ENCODE results near the gene RSPO3.

The RSPO3 gene

DNA sequence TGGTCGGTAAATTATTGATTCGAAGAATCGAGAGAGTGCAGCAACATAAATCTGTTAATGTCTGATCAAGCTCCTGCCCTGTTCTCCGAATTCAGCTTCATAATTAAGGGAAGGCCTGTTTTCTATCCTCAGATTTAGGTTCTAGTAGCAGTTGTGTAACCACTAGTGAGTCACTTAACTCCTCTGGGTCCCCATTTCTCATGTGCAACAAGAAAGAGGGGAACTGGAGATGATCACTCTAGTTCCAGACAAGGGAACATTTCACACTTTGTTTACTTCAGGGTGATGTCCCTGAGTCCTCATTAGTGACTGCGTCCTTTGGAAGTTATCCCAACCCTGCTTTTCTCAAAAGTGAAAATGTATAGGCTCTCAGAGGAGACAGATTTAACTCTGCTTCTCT, 80.1 kb downstream of the RSPO3 start:
- no peaks in the 10 kb centered on the region for H3K9me2 ChIP-seq (ENCODE audit: low read depth, low read length)

GRCh38 chr6:127199470-127199869, 81.0 kb downstream of the RSPO3 start:
- H3K4me2 ChIP-seq (ENCODE audit: low read length) = no peak overlapping the region
- H3K27ac ChIP-seq (ENCODE audit: low read depth, low read length, poor library complexity, severe bottlenecking) = no peak overlapping the region
- no peaks in the 10 kb centered on the region for H3K27me3 ChIP-seq (ENCODE audit: insufficient read depth, low read length)
- no peaks in the 10 kb centered on the region for H3K79me2 ChIP-seq (ENCODE audit: insufficient read depth, low read length)
- no peaks in the 10 kb centered on the region for H3K9me2 ChIP-seq (ENCODE audit: low read depth, low read length)
- no peaks in the 10 kb centered on the region for H3K36me3 ChIP-seq (ENCODE audit: insufficient read depth, low read length)
- H4K20me1 ChIP-seq (ENCODE audit: insufficient read depth, low read length) = no peaks in the 10 kb centered on the region
- H2AFZ ChIP-seq (ENCODE audit: low read length) = no peak overlapping the region
- TF ChIP-seq EZH2 (IDR thresholded peaks at IDR 0.05; ENCODE audit: borderline replicate concordance, low read length) = no peak
- H3K4me3 ChIP-seq (ENCODE audit: low read depth, low read length, poor library complexity, severe bottlenecking) = no peak overlapping the region
- H3K4me1 ChIP-seq (ENCODE audit: insufficient read depth, low read length, severe bottlenecking) = no peaks in the 10 kb centered on the region
- H3F3A ChIP-seq (ENCODE audit: insufficient read depth, low read length) = no peaks in the 10 kb centered on the region
- H3K9me3 ChIP-seq (ENCODE audit: low read length) = no peaks in the 10 kb centered on the region
- H3K9ac ChIP-seq (ENCODE audit: low read length) = no peak overlapping the region

More for the DNA sequence above, 80.1 kb downstream of the RSPO3 start:
- Histone ChIP-seq H3K9me3 (ENCODE audit: low read length) (no peaks in the 10 kb centered on the region), H3K4me1 (ENCODE audit: insufficient read depth, low read length, severe bottlenecking) (no peaks in the 10 kb centered on the region), H3F3A (ENCODE audit: insufficient read depth, low read length) (no peaks in the 10 kb centered on the region), H3K79me2 (ENCODE audit: insufficient read depth, low read length) (no peaks in the 10 kb centered on the region), H2AFZ (ENCODE audit: low read length) (no peak overlapping the region), H3K4me3 (ENCODE audit: low read depth, low read length, poor library complexity, severe bottlenecking) (no peak overlapping the region), H3K36me3 (ENCODE audit: insufficient read depth, low read length) (no peaks in the 10 kb centered on the region), H3K27me3 (ENCODE audit: insufficient read depth, low read length) (no peaks in the 10 kb centered on the region), H4K20me1 (ENCODE audit: insufficient read depth, low read length) (no peaks in the 10 kb centered on the region), H3K27ac (ENCODE audit: low read depth, low read length, poor library complexity, severe bottlenecking) (no peak overlapping the region), H3K9ac (ENCODE audit: low read length) (no peak overlapping the region), H3K4me2 (ENCODE audit: low read length) (no peak overlapping the region)
- TF ChIP-seq, protein P1, sequence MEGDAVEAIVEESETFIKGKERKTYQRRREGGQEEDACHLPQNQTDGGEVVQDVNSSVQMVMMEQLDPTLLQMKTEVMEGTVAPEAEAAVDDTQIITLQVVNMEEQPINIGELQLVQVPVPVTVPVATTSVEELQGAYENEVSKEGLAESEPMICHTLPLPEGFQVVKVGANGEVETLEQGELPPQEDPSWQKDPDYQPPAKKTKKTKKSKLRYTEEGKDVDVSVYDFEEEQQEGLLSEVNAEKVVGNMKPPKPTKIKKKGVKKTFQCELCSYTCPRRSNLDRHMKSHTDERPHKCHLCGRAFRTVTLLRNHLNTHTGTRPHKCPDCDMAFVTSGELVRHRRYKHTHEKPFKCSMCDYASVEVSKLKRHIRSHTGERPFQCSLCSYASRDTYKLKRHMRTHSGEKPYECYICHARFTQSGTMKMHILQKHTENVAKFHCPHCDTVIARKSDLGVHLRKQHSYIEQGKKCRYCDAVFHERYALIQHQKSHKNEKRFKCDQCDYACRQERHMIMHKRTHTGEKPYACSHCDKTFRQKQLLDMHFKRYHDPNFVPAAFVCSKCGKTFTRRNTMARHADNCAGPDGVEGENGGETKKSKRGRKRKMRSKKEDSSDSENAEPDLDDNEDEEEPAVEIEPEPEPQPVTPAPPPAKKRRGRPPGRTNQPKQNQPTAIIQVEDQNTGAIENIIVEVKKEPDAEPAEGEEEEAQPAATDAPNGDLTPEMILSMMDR (IDR thresholded peaks at IDR 0.05; ENCODE audit: low read length) = no peak
- no peak for TF ChIP-seq EZH2 (IDR thresholded peaks at IDR 0.05; ENCODE audit: borderline replicate concordance, low read length)

DNA sequence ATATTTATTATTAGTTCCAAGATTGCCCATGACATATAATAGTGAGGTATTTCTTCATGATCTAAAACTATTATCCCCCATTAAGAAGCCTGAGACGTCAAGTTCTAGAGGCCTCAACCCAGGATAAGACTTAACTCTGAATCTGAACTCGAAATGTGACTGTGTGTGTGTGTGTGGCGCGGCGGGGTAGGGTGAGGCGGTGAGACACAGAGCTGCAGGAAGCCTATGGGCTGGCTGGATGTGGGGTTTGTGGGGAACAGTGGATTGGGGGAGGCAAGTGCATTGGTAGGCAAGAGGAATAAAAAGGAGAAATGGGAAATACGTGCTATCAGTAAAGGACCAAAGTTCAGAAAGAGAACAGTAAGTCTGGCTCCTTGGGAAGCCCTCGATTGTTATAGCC, 81.6 kb downstream of the RSPO3 start:
- Histone ChIP-seq H2AFZ (ENCODE audit: low read length) (no peak overlapping the region), H3K9ac (ENCODE audit: low read length) (no peak overlapping the region), H3F3A (ENCODE audit: insufficient read depth, low read length) (no peaks in the 10 kb centered on the region), H3K27ac (ENCODE audit: low read depth, low read length, poor library complexity, severe bottlenecking) (no peak overlapping the region), H3K4me2 (ENCODE audit: low read length) (no peak overlapping the region), H4K20me1 (ENCODE audit: insufficient read depth, low read length) (no peaks in the 10 kb centered on the region), H3K4me3 (ENCODE audit: low read depth, low read length, poor library complexity, severe bottlenecking) (no peak overlapping the region), H3K79me2 (ENCODE audit: insufficient read depth, low read length) (no peaks in the 10 kb centered on the region), H3K9me3 (ENCODE audit: low read length) (no peaks in the 10 kb centered on the region), H3K9me2 (ENCODE audit: low read depth, low read length) (no peaks in the 10 kb centered on the region), H3K4me1 (ENCODE audit: insufficient read depth, low read length, severe bottlenecking) (no peaks in the 10 kb centered on the region), H3K27me3 (ENCODE audit: insufficient read depth, low read length) (no peaks in the 10 kb centered on the region), H3K36me3 (ENCODE audit: insufficient read depth, low read length) (no peaks in the 10 kb centered on the region)
- no peak for TF ChIP-seq EZH2 (IDR thresholded peaks at IDR 0.05; ENCODE audit: borderline replicate concordance, low read length)
- TF ChIP-seq, protein P1 (IDR thresholded peaks at IDR 0.05; ENCODE audit: low read length) = no peak

GRCh38 chr6:127201321-127201720, 82.8 kb downstream of the RSPO3 start:
- Histone ChIP-seq H3K27ac (ENCODE audit: low read depth, low read length, poor library complexity, severe bottlenecking) (no peak overlapping the region), H3K27me3 (ENCODE audit: insufficient read depth, low read length) (no peaks in the 10 kb centered on the region), H3K9ac (ENCODE audit: low read length) (no peak overlapping the region), H3K4me2 (ENCODE audit: low read length) (no peak overlapping the region), H3K4me1 (ENCODE audit: insufficient read depth, low read length, severe bottlenecking) (no peaks in the 10 kb centered on the region), H3K9me2 (ENCODE audit: low read depth, low read length) (no peaks in the 10 kb centered on the region), H3K36me3 (ENCODE audit: insufficient read depth, low read length) (no peaks in the 10 kb centered on the region), H3K9me3 (ENCODE audit: low read length) (no peaks in the 10 kb centered on the region), H3K4me3 (ENCODE audit: low read depth, low read length, poor library complexity, severe bottlenecking) (no peak overlapping the region), H3K79me2 (ENCODE audit: insufficient read depth, low read length) (no peaks in the 10 kb centered on the region), H2AFZ (ENCODE audit: low read length) (no peak overlapping the region), H4K20me1 (ENCODE audit: insufficient read depth, low read length) (no peaks in the 10 kb centered on the region), H3F3A (ENCODE audit: insufficient read depth, low read length) (no peaks in the 10 kb centered on the region)
- TF ChIP-seq, protein P1 (IDR thresholded peaks at IDR 0.05; ENCODE audit: low read length) = no peak
- TF ChIP-seq EZH2 (IDR thresholded peaks at IDR 0.05; ENCODE audit: borderline replicate concordance, low read length) = no peak
